Colonic mucosa (tissue), 4 donors: ENCODE results near the gene FBN3. TPM values are rescaled to one million over a fixed set of nuclear protein-coding genes. Genes with fewer than 3 reads are reported as not detected.

Experiments
- DNase-seq: peaks from one replicate; pipeline ENCODE4 v3.0.0-alpha.2; 2020
- H3K27ac ChIP-seq: fragments of 200-600 bp; one replicate; pipeline ENCODE4 v1.8.0; 2021
- H3K27me3 ChIP-seq: fragments of 200-600 bp; one replicate; pipeline ENCODE4 v1.8.0; 2021
- H3K36me3 ChIP-seq: fragments of 200-600 bp; one replicate; pipeline ENCODE4 v1.8.0; 2021
- H3K4me1 ChIP-seq: fragments of 200-600 bp; one replicate; pipeline ENCODE4 v1.8.0; 2021; ENCODE audit warnings: mild to moderate bottlenecking
- H3K4me3 ChIP-seq: fragments of 200-600 bp; one replicate; pipeline ENCODE4 v1.8.0; 2021
- H3K9ac ChIP-seq, 2 donors: one replicate each; pipeline ENCODE4 v1.7.0; 2013; ENCODE audit warnings: control low read depth in 2 of 2, low read depth in 2 of 2, low read length in 2 of 2
- H3K9me3 ChIP-seq: fragments of 200-600 bp; one replicate; pipeline ENCODE4 v1.8.0; 2021
- CTCF ChIP-seq: fragments of 200-600 bp; IDR thresholded peaks from one replicate; pipeline ENCODE4 v1.8.0; 2022; ENCODE audit warnings: antibody characterized with exemption, mild to moderate bottlenecking
- intact Hi-C: fragments of 100-400 bp; cut with DNase I; formaldehyde crosslinking; loops from one replicate; pipeline ENCODE4 v1.14.1; 2022
- total RNA-seq, 2 donors: library from RNA; stranded (reverse); fragmentation: NEBNext Ultra II Directional in 1 of 2; extraction: Animal tissue kit (Norgen Biotek cat#: 25700) in 1 of 2; gene quantifications; one replicate each; pipeline ENCODE4 v1.2.1, GENCODE V29; 2021
- donor health status: healthy.
- donor health status: DM: no; HTN: no; CAD: no.
- donor health status: DM: no; HTN: no; CAD: no.

FBN3 gene
- total RNA-seq, 2 donors from 2014 or later = 0.05 TPM; not detected in 1

- Histone ChIP-seq H3K36me3 (no peaks in the 10 kb centered on the region), H3K4me3 (no peak overlapping the region), H3K9me3 (no peaks in the 10 kb centered on the region), H3K27ac (no peak overlapping the region), H3K27me3 (no peaks in the 10 kb centered on the region), H3K9ac (no peak overlapping the region), H3K4me1 (no peaks in the 10 kb centered on the region)
- DNase-seq = no peak
- no peak for TF ChIP-seq CTCF
- intact Hi-C loops = no loop called here
These were observed 68.6 kb downstream of the FBN3 start for GRCh38 chr19:8080832-8081231.

GRCh38 chr19:8079988-8080387 lies 69.4 kb downstream of the FBN3 start:
- no peak overlapping the region for H3K27ac ChIP-seq
- intact Hi-C loops = no loop called here
- DNase-seq = no peak
- H3K9me3 ChIP-seq = no peaks in the 10 kb centered on the region
- TF ChIP-seq CTCF = no peak
- no peaks in the 10 kb centered on the region for H3K36me3 ChIP-seq
- no peaks in the 10 kb centered on the region for H3K27me3 ChIP-seq
- no peak overlapping the region for H3K4me3 ChIP-seq
- H3K4me1 ChIP-seq = no peaks in the 10 kb centered on the region
- no peak overlapping the region for H3K9ac ChIP-seq

- Histone ChIP-seq H3K27me3 (no peaks in the 10 kb centered on the region), H3K4me3 (no peak overlapping the region), H3K27ac (no peak overlapping the region), H3K36me3 (no peaks in the 10 kb centered on the region), H3K4me1 (no peaks in the 10 kb centered on the region), H3K9ac (no peak overlapping the region), H3K9me3 (no peaks in the 10 kb centered on the region)
- no peak for DNase-seq
- intact Hi-C loops = no loop called here
- TF ChIP-seq CTCF = no peak
These were observed 74.0 kb downstream of the FBN3 start for GRCh38 chr19:8075158-8076074.

GRCh38 chr19:8074501-8074900 lies 74.9 kb downstream of the FBN3 start:
- intact Hi-C loops = no loop called here
- Histone ChIP-seq H3K9me3 (no peaks in the 10 kb centered on the region), H3K9ac (no peak overlapping the region), H3K27me3 (no peaks in the 10 kb centered on the region), H3K36me3 (no peaks in the 10 kb centered on the region), H3K4me3 (no peak overlapping the region), H3K4me1 (no peaks in the 10 kb centered on the region), H3K27ac (no peak overlapping the region)
- no peak for DNase-seq
- TF ChIP-seq CTCF = no peak

- H3K27me3 ChIP-seq = no peaks in the 10 kb centered on the region
- no peak overlapping the region for H3K9ac ChIP-seq
- DNase-seq = no peak
- TF ChIP-seq CTCF = no peak
- H3K4me1 ChIP-seq = no peaks in the 10 kb centered on the region
- intact Hi-C loops = no loop called here
- H3K4me3 ChIP-seq = no peak overlapping the region
- no peak overlapping the region for H3K27ac ChIP-seq
- no peaks in the 10 kb centered on the region for H3K36me3 ChIP-seq
- no peaks in the 10 kb centered on the region for H3K9me3 ChIP-seq
These were observed 77.5 kb downstream of the FBN3 start for GRCh38 chr19:8071912-8072311.
